GM18511 (cell line): ENCODE measurements around the gene KLC4.
A peak's percentile ranks its signal among the peaks of the same experiment; 100 is the strongest.
"Not testable (repeated sequence)": the region's sequence is repeated elsewhere in the genome, so short reads cannot be mapped to it uniquely, and the experiment has no call there.

Source experiments
- ATAC-seq: cut with Tn5 transposase; IDR thresholded peaks from one replicate; pipeline ENCODE4 v1.9.1; 2021; ENCODE audit warnings: mild to moderate bottlenecking, moderate library complexity; ENCODE audit not compliant: unreplicated experiment

The KLC4 gene

GRCh38 chr6:43035495-43036194, 23.8 kb upstream of the KLC4 start:
- ATAC-seq = no peak

DNA sequence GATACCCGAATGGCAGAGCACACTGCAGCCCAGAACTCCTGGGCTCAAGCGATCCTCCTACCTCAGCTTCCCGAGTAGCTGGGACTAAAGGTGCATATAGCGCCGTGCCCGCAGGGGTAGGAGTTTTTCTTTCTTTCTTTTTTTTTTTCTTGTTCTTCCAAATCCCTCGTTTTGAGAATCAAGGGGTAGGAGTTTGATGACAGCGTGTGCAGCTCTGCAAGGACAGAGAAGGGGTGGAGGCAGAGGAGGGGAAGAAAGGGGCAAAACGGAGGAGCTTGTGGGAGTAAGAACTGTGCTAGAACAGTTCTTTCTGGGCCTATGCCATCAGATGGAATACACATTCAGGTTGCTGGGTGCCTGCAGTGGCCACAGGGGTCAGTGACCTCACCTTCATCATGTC, 22.7 kb upstream of the KLC4 start:
- ATAC-seq = no peak

DNA sequence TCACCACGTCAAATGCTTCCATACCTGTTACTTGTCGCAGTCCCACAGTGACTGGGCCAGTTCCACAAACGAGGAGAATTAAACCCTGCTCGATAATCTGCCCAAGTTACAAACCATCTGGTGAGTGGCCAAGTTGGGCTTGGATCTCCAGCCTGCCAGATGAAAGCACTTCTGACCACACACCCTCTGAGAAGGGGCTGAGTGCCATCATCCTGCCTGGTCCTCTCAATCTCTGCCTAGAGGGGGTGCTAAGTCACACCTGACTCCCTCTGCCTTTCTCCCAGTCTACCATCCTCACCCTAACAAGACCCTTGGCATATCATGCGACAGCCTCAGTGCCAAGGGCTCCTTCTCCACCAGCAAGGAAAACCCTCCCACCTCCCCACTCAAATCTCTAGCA, 22.2 kb upstream of the KLC4 start:
- no peak for ATAC-seq

GRCh38 chr6:43037706-43038105, 21.7 kb upstream of the KLC4 start:
- ATAC-seq = no peak

GRCh38 chr6:43038727-43039126, 20.7 kb upstream of the KLC4 start:
- no peak for ATAC-seq

DNA sequence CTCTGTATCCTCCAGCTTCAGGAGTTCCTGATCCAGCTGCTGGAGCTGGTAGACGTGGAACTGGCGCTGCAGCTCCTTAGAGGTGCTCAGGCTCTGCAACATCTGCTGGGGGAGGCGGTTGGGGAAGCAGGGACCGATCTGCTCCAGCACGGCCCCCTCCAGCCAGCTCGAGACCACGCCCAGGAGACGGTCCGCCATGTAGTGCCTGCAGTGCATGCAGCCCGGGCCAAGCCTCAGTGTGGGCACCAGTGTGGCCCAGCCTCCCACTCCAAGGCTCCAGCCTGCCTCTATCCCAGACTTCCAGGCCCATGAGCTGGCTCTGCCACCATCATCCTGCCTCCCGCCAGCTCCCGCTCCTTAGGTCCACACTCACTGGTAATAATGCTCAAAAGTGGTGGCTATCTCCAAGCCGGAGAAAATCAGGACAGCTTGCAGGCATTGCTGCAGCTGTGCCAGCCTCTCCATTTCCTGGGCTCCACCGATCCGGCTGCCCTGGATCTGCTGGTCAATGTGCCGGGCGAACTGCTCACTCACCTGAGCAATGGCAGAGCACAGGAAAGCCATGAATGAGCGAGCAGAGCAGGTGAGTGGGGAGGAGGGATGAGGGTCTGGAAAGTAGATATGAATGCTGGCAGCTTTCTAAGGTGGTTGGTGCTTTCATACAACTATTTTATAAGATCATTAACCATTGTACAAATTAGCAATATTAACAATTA, 18.7 kb upstream of the KLC4 start:
- ATAC-seq = no peak

DNA sequence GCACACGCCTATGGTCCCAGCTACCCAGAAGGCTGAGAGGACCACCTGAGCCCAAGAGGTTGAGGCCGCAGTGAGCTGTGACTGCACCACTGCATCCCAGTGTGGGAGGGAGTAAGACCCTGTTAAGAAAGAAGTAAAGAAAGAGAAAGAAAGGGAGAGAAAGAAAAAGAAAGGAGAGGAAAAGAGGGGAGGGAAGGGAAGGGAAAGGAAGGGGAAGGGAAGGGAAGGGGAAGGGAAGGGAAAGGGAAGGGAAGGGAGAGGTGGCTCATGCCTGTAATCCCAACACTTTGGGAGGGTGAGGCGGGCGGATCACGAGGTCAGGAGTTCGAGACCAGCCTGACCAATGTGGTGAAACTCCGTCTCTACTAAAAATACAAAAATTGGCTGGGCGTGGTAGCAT, 18.0 kb upstream of the KLC4 start:
- not testable (repeated sequence) for ATAC-seq

DNA sequence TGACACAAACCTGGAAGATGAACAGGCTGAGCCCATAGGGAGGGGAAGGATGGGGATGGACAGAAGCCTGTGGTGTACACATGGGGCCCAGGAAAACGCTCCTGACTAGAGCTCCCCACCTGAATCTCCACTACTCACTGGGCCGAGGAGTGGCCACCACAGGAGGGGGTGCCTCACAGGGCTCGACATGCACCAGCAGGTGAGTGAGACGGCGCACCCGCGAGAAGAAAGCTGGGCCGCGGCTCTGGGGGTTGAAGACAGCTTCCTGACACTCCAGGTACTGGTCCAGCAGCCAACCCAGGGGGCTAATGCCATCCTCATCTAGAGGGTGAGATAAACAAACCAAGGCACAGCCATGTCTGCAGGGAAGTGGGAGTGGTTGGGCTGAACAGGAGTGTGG, 16.1 kb upstream of the KLC4 start:
- ATAC-seq = no peak

DNA sequence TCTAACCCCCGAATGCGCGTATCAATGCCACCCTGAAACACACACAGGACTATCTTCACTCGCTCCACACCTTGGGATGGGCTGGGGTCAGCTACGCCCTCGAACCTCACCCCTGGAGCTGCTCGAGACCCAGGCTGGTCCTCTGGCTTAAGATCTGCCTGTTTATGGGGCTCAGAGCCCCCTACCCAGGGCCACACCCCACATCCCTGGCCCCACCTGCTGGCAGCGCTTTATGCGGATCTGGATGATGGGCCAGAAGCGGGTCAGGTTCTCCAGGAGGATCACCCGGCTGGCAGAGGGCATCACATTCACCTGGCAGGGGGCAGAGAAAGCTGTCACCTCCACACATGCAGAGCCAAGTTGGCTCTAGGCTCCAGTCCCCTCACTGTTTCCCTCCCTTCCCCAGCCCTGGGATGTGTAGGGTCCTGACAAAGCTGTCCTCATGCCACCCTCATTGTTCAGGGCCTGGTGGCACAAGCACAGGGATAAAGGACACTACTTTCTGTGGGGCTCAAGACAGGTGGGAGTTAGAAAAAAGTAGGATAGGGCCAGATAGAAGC, 14.0 kb upstream of the KLC4 start:
- ATAC-seq = no peak

DNA sequence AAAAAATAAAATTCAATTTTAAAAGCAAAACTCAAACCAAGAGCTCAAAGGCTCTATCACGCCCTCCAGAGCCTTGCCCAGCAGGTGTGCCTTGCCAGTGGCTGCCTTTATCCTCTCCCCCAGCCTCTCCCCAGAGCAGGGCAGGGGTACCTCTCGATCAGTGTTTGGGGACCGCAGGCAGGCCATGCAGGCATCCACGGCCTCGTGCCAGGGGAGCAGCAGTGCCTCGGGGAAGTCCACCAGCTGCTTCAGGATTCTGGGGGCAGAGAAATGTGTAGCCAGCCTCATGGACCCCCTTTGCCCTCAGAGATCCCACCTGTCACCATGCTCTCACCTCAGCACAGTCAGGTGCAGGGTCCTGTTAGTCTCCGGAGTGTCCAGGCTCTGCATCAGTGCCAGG, 11.4 kb upstream of the KLC4 start:
- no peak for ATAC-seq

- ATAC-seq = no peak
These were observed 8.4 kb upstream of the KLC4 start for GRCh38 chr6:43050981-43051380.

DNA sequence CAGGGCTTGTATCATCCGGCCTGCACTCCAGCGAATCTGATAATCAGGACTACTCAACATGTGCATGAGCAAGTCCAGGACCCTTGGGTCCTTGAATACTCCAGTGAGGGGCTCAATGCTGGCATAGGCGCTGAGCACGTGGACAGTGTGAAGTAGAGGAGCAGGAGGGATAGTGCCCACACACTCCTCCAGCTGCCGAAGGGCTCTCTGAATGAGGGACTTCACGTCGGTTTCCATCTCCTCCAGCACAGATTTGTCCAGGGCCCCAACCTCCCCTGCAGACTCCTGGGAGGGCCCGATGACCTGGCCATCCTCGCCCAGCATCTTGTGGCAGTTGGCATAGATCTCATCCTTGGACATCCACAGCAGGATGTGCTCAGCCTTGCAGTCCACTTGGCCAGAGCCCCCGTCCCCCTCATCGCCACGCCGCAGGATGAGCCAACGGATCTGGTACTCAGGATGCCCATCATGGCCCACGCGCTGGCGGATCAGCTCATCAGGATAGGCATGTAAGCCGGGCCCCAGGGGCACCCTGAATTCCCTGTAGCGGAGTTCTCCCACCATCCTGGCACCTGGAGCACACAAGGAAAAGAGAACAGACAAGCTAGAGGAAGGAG, 7.1 kb upstream of the KLC4 start:
- ATAC-seq = no peak

DNA sequence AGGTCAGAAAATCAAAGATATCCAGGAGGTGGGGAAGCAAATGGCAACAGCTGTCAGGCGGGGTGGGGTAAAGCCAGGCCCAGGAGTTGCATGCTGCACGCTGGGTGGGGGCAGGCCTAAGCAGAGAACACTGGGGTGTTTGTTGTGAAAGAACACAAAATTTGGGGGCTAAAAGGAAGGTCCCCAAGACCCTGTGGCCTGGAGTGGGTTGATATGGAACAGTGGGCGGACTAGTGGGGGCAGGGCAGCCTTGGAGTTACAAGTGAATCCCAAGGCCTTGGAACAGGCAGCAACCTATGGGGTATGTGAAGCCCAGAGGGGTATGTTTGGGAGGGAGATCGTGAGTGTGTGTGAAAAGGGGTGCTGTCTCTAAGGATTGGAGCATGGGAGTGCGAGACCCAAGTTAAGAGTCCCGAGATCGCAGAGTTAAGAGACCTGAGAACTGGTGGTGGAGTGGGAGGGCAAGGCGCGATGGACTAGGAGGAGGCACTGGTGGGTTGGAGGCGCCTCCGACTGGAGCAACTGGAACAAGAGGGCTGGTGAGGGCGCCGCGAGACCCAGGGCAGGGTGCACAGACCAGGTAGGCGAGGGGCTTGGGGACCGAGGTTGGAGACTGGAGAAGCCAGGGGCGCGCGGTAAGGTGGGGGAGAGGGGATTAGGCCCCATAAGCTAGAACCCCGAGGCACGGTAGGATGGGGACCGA, 6.4 kb upstream of the KLC4 start:
- peak; percentile 20 for ATAC-seq

DNA sequence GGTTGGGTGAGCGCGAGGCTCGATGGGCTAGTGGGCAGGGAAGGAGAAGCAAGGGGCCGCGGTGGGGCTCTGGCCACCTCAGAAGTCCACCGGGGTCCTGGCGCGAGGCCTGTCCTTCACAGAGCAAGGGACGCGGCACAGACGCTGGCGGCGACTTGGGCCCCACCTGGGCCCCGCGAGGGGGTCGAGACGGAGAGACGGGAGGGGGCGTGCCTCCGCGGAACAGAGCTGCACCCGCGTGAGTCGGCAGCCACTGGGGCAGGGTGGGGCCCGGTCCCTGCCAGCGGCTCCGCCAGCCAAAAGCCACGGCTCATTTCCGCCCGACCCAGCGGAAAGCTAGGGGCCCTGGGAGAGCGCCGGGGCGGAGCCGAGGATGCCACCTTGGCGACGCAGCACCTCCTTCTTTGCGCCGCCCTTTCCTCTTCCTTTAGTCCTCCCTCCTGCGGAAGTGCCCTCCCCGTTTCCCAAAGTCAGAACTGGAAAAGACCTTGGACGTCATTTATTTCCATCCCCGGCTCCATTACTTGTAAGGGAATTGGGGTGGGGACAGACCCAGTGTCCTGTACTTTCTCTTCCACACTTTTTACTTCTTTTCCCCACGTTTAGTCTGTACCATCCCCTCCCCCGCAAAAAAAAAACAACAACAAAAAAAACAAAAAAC, 5.8 kb upstream of the KLC4 start, which contains the start of gene CUL7:
CUL7 (minus strand) TSS at position 307 of the 661 bp plus-strand sequence. CDS start 1,063 bp downstream, outside the sequence.
- ATAC-seq = peak; percentile 96

DNA sequence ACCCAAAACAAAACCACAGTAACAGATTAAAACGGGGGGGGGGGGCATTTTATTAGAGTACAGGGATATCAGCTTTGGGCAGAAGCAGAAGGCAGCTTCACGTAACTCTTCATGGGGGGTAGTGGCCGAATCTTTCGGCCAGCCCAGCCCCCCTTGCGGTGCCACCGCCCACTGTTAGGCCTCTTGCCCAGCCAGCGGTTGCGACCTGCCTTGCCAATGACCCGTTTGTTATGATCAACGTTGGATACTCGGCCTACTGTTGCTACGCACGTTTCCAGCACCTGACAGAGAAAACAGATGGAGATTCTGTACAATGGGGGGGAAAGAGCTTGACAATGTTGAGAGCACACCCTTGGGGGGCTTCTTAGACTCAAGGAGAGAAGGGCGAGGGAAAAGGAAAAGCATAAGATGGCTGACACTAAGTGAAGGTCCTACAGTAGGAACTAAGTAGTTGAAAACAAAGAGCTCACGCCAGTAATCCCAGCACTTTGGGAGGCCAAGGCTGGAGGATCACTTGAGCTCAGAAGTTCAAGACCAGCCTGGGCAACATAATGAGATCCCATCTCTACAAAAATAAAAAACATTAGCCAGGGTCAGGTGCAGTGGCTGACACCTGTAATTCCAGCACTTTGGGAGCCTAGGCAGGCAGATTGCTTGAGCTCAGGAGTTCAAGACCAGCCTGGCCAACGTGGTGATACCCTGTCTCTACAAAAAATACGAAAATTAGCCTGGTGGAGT, 5.1 kb upstream of the KLC4 start:
- ATAC-seq = no peak

- ATAC-seq = no peak
These were observed 3.5 kb upstream of the KLC4 start for GRCh38 chr6:43055966-43056365.

DNA sequence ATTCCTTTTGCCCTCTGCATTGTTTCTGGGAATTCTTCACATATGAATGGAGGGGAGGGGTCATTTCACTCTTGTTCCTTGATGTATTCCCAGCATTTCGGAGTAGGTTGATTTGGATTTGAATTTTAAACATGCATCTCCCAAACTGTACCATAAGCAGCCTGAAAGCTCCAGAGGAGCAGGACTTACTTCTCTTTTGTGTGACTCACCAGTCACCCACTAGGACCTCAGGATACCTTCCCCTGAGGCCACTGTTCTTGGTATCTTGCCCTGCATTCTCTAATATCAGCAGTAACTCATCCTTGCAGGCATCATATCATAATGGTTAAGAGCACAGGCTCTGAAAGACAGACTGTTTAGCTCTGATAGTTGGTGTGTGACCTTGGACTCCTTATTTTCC, 900 bp upstream of the KLC4 start:
- ATAC-seq = no peak

DNA sequence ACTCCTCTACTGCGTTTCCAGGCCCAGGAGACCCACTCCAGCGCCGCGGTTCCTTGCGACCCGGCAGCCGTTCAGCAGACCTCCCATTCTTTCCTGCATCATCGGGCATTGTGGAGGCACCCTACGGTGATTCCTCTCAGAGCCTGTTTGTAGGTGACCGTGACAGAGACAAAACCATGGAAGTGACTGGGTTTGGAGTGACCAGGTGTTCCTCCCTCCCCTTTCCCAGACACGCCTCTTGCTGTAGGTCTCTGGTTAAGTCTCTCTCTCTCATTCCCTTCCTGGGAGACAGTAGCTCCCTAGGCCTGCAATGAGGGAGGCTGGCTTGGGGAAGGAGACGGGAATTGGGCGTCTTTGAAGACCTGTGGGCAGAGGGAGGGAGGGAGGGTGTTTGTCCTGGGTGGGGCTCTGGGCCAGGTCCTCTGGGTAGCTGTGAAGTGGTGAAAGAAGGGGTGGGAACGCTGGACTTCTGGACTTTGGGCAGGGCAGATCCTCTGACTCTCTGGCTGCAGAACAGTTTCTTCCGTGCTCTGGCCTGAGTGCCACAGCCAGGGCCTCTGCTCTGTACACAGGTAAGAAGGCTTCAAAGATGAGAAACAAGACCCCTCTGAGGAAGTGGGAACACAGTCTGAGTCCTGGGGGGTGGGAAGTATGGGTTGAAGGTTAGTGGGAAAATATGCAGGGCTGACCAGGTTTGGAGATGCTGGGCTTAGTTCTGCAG, 763 bp downstream of the KLC4 start:
- ATAC-seq = no peak
